Hematopoietic multipotent progenitor cell treated with erythropoietin and hydrocortisone succinate and interleukin-3 and kit ligand, for 15 days (in vitro differentiated cells): Measurements from ENCODE around the gene ATF6.

ENCODE experiments used
- DNase-seq: peaks from one replicate; pipeline ENCODE4 v3.0.0-alpha.2; 2015; ENCODE audit warnings: low spot score

Gene ATF6

GRCh38 chr1:161899091-161899490 is 133.0 kb downstream of the ATF6 start:
- no peak for DNase-seq

- DNase-seq = no peak
Measured at GRCh38 chr1:161900160-161900559, 134.0 kb downstream of the ATF6 start.

- no peak for DNase-seq
Measured at GRCh38 chr1:161902182-161902581, 136.1 kb downstream of the ATF6 start.

- peak; percentile 70 for DNase-seq
Measured at GRCh38 chr1:161905269-161905884, 139.3 kb downstream of the ATF6 start.

- no peak for DNase-seq
Measured at GRCh38 chr1:161907265-161907664, 141.1 kb downstream of the ATF6 start.

- DNase-seq = no peak
Measured at GRCh38 chr1:161908264-161908663, 142.1 kb downstream of the ATF6 start.

GRCh38 chr1:161910604-161911003 is 144.5 kb downstream of the ATF6 start:
- DNase-seq = no peak

- DNase-seq = no peak
Measured at GRCh38 chr1:161913482-161914140, 147.5 kb downstream of the ATF6 start.

GRCh38 chr1:161914595-161914994 is 148.5 kb downstream of the ATF6 start:
- DNase-seq = no peak

GRCh38 chr1:161915051-161915503 is 149.0 kb downstream of the ATF6 start:
- no peak for DNase-seq

GRCh38 chr1:161915978-161916377 is 149.9 kb downstream of the ATF6 start:
- no peak for DNase-seq

- DNase-seq = no peak
Measured at GRCh38 chr1:161919229-161919628, 153.1 kb downstream of the ATF6 start.

GRCh38 chr1:161921491-161921890 is 155.4 kb downstream of the ATF6 start:
- DNase-seq = no peak

- no peak for DNase-seq
Measured at GRCh38 chr1:161921990-161922389, 155.9 kb downstream of the ATF6 start.

- DNase-seq = no peak
Measured at GRCh38 chr1:161928056-161928455, 161.9 kb downstream of the ATF6 start.

- no peak for DNase-seq
Measured at GRCh38 chr1:161929137-161929536, 163.0 kb downstream of the ATF6 start.

GRCh38 chr1:161930064-161930463 is 163.9 kb downstream of the ATF6 start:
- DNase-seq = no peak

- DNase-seq = no peak
Measured at GRCh38 chr1:161932668-161933067, 166.5 kb downstream of the ATF6 start.

GRCh38 chr1:161933592-161934588 is 167.8 kb downstream of the ATF6 start:
- no peak for DNase-seq

- DNase-seq = no peak
Measured at GRCh38 chr1:161935264-161935663, 169.1 kb downstream of the ATF6 start.

GRCh38 chr1:161936786-161937185 is 170.7 kb downstream of the ATF6 start:
- DNase-seq = no peak

GRCh38 chr1:161940866-161941591 is 174.9 kb downstream of the ATF6 start:
- DNase-seq = peak; percentile 32
